GM11168 (cell line): ENCODE data around the gene XPR1.

Source experiments
- in situ Hi-C: fragments of 300-500 bp; cut with MboI; formaldehyde crosslinking; loops from one replicate; pipeline ENCODE4 v1.12.0; 2022; ENCODE audit warnings: low sequenced_read_pairs; ENCODE audit not compliant: unreplicated experiment

Gene XPR1

DNA sequence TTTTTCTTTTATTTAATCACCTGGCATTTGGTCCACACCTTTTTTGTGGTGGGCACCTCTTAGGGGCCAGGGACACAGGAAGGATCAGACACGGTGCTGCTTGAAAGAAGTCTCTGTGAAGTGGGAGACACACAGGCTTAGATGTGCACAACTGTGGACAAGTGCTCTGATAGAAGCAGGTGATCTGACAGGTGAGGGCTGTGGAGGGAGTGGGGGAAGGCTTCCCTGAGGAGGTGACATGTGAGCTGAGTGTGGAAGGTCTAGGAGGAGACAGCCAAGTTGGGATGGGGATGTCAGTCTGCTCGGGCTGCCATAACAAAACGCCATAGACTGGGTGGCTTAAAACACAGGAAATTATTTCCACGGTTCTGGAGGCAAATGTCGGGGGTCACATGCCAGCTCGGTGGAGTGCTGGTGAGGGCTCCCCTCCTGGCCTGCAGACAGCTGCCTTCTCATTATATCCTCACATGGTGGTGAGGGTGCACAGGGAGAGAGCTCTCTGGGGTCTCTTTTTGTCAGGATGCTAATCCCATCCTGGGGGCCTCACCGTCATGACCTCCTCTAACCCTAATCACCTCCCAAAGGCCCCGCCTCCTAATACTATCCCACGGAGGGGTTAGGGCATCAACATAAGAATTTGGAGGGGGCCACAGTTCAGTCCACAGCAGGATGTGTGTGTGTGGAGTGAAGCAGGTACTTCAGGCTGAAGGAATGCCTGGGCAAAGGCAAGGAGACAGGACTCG, 275.7 kb downstream of the XPR1 start:
- in situ Hi-C loops, result no loop called here

DNA sequence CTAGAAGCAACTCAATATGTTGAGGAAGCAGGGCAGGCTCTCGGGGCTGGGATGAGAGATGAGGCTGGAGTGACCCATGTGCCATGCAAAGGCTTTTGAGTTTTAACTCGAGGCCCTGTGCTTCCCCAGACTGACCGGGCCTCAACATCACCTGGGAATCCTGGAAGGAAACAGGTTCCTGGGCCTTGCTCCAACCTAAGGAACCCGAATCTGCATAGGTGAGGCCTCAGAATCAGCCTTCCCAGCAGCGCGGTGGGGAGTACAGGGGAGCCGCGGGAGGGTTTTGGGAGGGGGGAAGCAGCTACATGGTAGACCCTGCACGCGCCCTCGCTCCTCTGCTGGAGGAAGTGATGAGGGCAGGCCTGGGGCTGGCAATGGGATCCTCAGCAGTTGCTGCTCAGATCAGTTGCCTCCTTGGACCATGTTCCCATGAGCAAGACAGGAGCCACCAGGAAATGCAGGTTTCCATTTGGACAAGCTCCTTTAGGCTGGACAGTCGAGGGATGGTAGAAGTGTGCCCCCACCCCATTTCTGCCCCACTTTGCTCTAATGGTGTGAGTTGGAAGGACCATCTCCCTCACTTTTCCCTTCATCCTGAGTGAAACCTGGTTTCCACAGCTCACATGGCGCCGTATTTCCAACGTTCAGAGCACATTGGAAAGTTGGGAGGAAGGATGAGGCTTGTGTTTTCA, 276.4 kb downstream of the XPR1 start:
- in situ Hi-C loops, result no loop called here

DNA sequence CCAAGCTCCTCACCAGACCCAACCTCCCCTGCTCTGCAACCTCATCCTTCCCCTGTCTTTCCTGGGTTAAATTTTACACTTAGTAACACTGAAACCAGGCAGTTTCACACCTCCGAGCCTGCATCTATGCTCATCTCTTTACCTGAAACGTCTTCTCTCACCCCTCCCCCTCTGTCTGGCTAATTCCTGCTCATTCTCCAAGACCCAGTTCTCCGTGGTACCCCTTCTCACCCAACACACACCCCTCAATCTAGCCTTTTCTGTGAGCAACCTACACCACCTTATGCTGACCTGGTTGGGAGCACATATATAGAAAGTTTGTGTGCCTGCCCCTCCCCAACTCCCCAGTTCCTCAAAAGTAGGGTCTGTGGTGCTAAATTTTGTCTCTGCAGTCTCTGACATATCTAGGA, 277.2 kb downstream of the XPR1 start:
- in situ Hi-C loops, result no loop called here

DNA sequence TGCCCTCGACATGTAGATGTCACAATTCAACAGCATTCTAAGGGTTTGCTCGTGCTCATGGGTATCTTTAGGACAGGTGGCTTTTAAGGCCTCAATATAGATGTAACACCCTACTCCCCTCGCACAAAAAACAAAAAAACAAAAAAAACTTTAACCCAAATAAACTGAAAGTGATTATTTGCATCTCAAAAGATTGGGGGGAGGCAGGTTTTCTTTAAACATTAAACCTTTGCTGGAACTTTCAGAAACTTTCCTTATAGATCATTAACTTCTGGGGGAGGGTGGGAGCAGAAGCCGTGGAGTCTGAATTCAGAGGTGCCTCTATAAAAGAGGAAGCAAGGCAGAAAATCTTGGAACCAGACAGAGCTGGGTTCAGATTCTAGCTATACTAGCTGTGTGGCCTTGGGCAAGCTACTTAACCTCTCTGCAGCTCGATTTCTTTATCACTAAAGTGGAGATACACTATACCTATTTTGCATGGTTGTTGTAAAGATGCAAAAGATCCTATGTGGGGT, 277.7 kb downstream of the XPR1 start:
- in situ Hi-C loops, result no loop called here

DNA sequence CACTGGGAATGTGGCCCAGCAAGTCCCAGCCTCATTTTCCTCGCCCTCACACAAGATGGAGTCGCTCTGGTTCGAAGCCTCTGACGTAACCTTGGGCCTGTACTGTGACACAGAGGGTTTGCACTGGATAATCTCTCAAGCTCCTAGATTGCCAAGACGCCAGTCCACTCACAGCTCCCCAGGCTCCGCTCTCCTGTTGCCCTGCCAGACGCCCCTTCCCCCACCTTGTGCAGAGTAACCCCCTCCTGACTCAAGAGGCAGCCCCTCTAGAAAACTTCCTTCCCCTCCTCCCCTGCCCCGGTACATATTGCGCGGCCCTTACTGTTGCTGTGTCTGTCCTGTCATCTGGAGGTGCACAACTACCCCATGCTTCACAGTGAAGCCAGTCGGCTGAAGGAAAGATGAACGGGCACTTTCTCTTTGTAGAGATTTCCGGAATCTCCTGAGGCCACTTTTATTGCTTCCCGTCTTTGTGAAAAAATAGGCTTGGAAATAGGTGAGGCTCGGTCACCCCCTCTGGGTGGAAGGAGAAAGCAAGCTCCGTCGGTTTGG, 279.9 kb downstream of the XPR1 start:
- in situ Hi-C loops, result no loop called here

DNA sequence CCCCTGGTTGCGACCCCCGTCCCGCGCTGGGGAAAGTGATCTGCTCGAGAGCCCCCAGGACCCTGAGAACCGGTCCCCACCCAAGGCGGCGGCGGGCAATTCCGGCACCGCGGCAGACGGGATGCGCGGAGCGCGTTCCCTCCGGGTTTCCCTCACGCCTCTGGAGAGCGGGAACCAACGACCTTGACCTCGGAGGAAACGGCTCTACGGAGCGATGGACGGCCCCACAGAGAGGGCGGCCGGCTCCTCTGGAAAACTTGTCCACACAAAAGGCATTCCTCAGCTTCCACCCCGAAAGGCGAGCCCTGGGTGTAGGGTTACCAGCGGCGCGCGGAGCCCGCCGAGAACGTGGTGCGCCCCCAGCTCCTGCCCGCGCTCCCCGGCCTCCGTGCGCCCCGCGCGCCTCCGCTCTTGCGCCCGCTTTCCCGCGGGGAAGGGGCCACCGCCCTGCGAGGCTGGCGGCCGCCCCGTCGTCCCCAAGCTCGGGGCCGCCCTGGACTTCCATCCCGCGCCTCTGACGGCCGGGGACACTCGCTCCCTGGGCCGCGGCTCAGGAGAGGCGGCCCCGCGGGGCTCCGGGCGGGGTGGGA, 280.5 kb downstream of the XPR1 start:
- in situ Hi-C loops, result no loop called here

DNA sequence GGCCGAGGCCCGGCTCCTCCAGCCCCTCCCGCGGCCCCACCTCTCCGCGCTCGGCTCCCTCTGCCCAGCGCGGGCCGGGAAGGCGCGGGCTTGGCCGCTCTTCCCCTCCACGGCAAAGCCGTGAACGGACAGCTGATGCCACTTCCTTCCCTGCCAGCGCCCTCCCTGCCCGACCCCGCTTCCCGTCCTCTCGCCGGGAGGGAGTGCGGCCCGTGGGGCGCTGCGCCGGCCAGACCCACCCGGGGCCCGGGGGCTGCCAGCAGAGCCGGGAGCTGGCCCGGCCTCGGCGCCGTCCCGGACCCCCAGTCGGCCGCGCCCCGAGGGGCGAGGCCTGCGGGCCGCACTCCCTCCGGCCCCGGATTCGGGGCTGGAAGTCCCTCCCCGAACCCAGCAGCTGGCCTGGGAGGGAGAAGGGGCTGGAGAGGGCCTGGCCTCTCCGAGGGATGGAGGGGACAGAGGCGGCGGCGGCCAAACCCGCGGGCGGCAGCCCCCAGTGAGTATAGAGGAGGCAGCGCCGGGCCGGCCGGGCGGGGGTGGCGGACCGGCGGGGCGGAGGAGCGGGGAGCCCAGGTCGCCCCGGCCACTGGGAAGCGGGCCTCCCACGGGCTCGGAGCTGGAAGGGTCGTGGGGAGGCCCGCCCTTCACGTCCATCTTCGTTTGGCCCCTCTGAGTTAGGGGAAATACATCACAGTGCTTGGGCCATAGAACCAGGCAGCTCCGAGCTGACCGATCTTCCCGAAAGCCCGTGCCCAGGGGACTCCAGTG, 281.2 kb downstream of the XPR1 start, which contains the start of gene KIAA1614:
KIAA1614 (plus strand) TSS at position 97 of the 765 bp plus-strand sequence; CDS start at position 444, 347 bp downstream.
- in situ Hi-C loops, result no loop called here

DNA sequence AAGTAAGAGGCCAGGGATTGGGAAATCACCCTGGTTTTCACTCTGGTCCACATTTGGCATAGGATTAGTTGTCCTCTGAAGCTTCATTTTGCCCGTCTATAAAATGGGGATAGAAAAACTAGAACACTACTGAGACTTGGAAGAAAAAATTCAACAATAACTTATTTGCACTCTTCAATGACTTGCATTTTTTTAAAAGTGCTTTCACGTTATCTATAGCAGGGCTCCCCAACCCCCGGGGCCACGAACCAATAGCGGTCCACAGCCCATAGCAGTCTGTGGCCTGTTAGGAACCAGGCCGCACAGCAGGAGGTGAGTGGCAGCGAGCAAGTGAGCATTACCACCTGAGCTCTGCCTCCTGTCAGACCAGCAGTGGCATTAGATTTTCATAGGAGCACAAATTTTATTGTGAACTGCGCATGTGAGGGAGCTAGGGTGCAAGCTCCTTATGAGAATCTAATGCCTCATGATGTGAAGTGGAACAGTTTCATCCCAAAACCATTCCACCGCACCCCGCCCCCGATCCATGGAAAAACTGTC, 283.7 kb downstream of the XPR1 start:
- in situ Hi-C loops, result loop anchor here (5.0 kb wide), 1 partner anchor 33 kb away; no protein-coding TSS in a partner anchor

DNA sequence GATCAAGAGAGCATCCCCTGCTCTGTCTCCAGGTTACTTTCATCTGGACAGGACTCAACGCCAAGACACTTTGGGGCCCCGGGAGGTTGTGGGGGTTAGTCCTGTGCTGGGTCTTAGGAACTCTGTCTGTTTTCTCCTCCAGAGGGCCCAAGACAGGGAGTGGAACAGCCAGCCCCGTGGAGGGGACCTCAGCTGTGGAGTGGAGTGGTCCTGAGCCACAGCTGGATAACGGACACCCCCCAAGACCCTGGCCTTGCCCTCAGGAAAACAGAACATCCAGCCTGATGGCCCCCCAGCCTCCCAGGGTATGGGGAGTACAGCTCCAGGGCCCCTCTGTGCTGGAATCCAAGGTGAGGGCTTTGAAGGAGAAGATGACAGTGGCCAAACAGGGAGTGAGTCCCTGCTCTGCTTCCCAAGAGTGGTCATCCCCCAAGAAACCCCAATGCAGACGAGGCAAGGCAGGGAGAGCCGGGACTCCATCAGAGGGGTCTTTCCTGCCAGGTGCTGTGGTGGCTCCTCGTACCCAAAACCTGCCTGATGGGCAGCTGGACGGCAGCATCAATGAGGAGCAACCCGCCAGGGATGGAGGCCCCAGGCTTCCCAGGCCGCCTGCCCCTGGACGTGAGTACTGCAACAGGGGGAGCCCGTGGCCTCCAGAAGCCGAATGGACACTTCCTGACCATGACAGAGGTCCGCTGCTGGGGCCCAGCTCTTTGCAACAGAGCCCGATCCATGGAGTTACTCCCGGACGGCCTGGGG, 284.4 kb downstream of the XPR1 start:
- in situ Hi-C loops, result loop anchor here (5.0 kb wide), 1 partner anchor 34 kb away; no protein-coding TSS in a partner anchor

DNA sequence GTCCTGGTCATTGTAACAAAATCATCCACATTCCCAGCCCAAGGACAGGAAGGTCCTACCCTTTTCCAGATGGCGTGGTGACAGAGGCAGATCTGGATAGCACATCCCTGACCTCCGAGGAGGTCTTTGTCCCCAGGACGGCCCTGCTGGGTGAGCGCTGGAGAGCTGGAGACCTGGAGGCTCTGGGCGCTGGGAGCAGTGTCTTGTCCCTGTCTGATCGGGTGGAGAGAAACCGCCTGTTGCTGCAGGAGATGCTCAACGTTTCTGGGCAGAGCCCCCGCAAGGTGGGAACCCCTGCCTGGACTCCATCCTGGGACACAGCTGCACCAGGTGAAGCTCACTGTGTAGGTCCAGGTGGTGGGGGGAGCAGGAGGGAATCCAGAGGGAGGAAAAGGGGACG, 284.9 kb downstream of the XPR1 start:
- in situ Hi-C loops, result loop anchor here (5.0 kb wide), 1 partner anchor 34 kb away; no protein-coding TSS in a partner anchor

DNA sequence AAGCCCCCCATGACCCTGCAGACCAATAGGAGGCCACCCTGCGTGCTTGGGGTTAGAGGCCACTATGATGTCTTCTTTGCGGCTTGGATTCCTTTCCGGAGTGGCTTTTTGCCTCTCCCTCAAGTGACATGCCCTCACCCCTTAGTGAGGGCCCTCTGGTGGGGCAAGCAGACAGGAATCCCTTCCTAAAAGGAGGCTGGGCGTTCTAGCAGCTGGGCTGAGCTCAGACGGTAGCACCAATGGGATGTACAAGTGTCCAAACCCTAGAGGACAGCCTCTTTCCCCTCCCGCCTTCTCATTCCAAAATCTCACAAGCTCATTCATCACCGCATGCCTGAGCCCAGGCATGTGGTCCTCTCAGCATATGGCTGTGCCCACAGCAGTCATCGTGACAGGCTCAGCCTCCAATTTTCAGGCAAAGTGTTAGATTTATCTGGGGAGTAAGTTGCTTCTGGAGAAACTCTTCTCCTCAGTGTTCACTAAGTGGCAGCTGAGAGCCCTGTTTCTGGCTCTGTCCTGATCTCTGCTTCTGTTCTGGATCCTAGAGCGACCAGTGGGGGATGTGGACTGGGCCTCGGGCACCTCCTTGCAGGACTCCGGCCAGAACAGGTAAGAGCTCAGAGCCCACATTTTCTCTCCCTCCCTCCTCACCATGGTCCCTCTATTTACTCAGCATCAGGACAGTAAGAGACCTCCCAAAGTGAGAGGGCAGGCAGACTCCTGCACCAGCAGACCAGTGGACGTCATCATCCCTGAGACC, 285.7 kb downstream of the XPR1 start:
- in situ Hi-C loops, result loop anchor here (5.0 kb wide), 1 partner anchor 35 kb away; no protein-coding TSS in a partner anchor

DNA sequence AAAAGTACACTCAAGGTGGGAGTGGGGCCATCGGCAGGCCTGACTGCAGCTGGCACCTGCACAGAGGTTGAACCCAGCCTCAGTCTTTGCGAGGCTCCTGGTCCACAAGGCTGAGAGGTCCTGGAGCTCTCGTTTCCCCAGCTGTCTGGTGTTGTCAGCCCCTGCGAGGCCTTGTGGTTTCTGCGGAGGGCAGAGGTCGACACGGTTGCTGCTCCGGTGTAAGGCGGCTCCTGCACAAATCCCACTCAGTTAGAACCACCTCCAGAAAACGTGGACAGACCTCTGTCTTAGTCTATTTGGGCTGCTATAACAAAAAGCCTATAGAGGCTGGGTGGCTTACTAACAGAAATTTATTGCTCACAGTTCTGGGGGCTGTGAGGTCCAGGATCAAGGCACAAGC, 286.7 kb downstream of the XPR1 start:
- in situ Hi-C loops, result loop anchor here (5.0 kb wide), 1 partner anchor 36 kb away; no protein-coding TSS in a partner anchor

DNA sequence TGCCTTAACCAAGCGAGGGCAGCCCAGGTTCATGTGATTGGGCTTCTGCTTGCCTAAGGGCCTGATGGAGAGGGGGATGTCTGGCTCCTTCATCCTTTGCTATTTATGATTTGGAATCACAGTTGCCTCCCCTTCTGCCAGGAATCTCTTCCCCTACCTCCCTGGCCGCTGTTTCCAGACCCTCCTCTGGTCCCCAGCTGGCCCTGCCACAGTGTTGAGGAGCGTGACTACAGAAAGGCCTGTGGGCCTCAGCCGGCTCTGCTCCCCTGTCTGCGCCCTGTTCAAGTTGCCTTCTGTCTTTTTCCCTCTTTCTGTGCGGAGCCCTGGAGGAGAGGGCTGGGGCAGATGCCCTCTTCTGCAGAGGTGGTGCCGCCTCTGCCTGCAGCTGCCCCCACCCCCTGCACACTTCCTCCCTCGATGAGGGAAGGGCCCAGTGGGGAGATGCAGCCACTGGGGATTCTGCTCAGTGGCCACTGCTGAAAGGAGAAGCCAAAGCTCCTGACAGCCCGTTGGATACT, 287.4 kb downstream of the XPR1 start:
- in situ Hi-C loops, result loop anchor here (5.0 kb wide), 1 partner anchor 37 kb away; no protein-coding TSS in a partner anchor

DNA sequence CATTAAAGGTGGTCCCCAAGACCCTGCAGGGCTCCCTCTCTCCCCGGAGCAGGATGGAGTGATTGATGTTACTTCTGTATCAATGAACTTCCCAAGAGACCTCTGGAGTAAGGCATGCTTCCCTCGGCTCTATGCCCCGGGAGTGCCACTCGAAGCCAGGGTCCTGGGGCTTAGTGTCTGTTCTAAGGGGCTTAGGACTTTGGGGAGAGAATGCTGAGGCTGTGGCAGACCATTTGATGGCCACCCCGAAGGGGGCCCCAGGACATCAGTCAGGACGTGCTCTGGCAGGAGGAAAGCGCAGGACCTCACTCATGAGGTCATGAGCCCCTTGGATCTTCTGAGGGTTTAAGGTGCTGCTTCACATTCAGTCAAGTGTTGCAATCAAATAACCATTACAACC, 288.4 kb downstream of the XPR1 start:
- in situ Hi-C loops, result no loop called here

DNA sequence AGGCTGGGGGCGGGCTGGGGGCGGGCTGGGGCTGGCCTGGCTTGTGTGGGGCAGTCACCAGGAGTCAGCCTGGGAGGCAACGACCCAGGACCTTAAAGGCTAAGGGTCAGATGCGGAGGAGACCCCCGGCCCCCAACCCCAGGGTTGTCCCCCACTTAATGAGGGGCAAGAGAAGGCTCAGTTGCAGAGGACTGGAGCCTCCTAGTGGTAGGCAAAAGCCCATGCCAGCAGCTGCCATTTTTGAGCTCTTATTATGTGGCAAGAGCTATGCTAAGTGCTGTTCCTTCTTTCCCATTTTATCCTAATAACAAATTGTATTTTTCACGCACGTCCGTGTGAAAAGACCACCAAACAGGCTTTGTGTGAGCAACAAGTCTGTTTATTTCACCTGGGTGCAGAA, 288.9 kb downstream of the XPR1 start:
- in situ Hi-C loops, result no loop called here

DNA sequence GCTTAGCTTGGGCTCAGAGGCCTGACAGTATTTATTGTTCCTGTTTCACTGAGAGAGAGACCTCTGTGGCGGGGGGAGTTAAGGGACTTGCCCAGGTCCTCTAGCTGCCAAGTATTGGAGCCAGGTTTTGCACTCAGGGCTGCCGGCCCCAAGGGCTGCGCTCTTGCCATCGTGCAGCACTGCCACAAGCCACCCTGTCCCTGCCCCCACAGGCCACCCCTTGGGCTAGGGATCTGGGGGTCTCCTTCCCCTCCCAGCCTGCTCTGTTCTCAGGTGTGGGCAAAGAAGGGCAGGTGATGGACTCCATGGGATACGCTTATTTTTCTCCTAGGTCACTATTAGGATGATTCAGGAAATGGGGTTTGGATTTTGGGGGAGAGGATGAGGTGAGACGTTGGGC, 289.6 kb downstream of the XPR1 start:
- in situ Hi-C loops, result no loop called here

DNA sequence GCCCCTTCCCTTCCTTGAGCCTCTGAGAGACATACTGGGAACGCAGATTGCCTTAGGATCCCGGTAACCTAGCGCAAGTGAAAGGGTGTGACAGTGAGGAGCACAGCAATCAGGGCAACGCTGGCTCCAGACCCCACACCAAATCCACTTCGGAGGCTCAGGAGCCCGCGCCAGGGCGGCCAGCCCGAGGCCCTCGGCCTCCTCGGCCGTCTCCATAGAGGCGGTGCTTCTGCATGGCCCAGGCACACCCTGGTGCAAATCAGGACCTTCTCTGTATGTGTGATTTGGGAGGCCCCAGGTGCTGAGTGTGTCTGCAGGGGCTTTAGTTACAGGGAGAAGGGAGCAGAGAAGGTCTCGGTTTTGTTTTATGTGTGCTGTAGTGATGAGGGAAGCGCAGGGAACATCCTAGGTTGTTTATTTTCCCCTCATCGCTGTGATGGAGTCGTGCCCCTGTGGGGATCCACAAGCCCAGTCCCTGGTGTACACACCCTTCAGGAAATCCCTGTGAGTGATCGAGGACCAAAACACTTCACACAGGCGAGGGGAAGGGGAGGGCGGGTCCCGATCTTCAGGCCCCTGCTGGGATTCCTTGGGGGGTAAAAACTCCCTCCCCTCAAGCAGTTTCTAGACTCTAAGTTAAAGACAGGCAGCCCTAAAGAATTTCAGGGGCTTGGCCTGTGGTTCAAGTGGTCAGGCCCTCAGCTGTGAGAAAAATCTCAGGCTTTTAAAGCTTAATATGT, 290.2 kb downstream of the XPR1 start:
- in situ Hi-C loops, result no loop called here
